Natural killer cell (primary cell): ENCODE results near the gene PHF23. TPM values are rescaled to one million over a fixed set of nuclear protein-coding genes. Genes with fewer than 3 reads are reported as not detected.

ENCODE experiments used
- ATAC-seq, 3 donors: fragments of 150-1000 bp in 2 of 3; fragments of 200-7000 bp in 1 of 3; cut with Tn5 transposase; 1 replicate in 1 of 3; 2 replicates in 2 of 3; pipeline ENCODE4 v1.10.0; 2021; ENCODE audit warnings: mild to moderate bottlenecking in 2 of 3, moderate library complexity in 2 of 3
- DNase-seq, 2 donors: peaks; one replicate each; pipeline versions ENCODE4 v3.0.0 to v3.0.0-alpha.2; 2013 to 2021; ENCODE audit warnings: mixed read lengths in 1 of 2
- H3K27ac ChIP-seq: one replicate; pipeline ENCODE4 v1.5.1; 2013; ENCODE audit warnings: mild to moderate bottlenecking, low read length
- H3K27me3 ChIP-seq: one replicate; pipeline ENCODE4 v1.6.1; 2013; ENCODE audit warnings: low read length; ENCODE audit not compliant: control insufficient read depth, insufficient read depth
- H3K36me3 ChIP-seq: one replicate; pipeline ENCODE4 v1.6.1; 2013; ENCODE audit warnings: low read length; ENCODE audit not compliant: control insufficient read depth, insufficient read depth
- H3K4me1 ChIP-seq: one replicate; pipeline ENCODE4 v1.6.1; 2013; ENCODE audit warnings: low read length; ENCODE audit not compliant: control insufficient read depth, insufficient read depth
- H3K4me3 ChIP-seq: one replicate; pipeline ENCODE4 v1.5.1; 2013; ENCODE audit warnings: low read length
- H3K9me3 ChIP-seq: one replicate; pipeline ENCODE4 v1.6.1; 2013; ENCODE audit warnings: low read length; ENCODE audit not compliant: control insufficient read depth, insufficient read depth
- H3K27ac Mint-ChIP-seq, 2 donors: one replicate each; pipeline ENCODE4 v1.8.0; 2022; ENCODE audit warnings: mild to moderate bottlenecking in 2 of 2, mixed read lengths in 2 of 2, moderate library complexity in 1 of 2
- H3K27me3 Mint-ChIP-seq, 2 donors: one replicate each; pipeline ENCODE4 v1.8.0; 2022; ENCODE audit warnings: low read depth in 2 of 2, mixed read lengths in 2 of 2
- H3K36me3 Mint-ChIP-seq: one replicate; pipeline ENCODE4 v1.8.0; 2022; ENCODE audit warnings: mixed read lengths
- H3K4me1 Mint-ChIP-seq, 2 donors: one replicate each; pipeline ENCODE4 v1.8.0; 2022; ENCODE audit warnings: mixed read lengths in 2 of 2
- H3K4me3 Mint-ChIP-seq: one replicate; pipeline ENCODE4 v1.8.0; 2022; ENCODE audit warnings: mild to moderate bottlenecking, moderate library complexity, mixed read lengths
- H3K9me3 Mint-ChIP-seq, 2 donors: one replicate each; pipeline ENCODE4 v1.8.0; 2022; ENCODE audit warnings: mixed read lengths in 2 of 2
- WGBS: methylation state at CpG from one replicate; pipeline ENCODE4 v1.1.7; 2013; ENCODE audit warnings: missing lambda C conversion rate; ENCODE audit not compliant: insufficient coverage; 5-methylcytosine and 5-hydroxymethylcytosine counted together
- intact Hi-C: fragments of 100-400 bp; cut with micrococcal nuclease; formaldehyde crosslinking; loops from one replicate; pipeline ENCODE4 v1.14.2; 2022
- total RNA-seq, 4 donors: library from RNA; stranded (reverse); fragments of 120-200 nt in 1 of 4; gene quantifications; one replicate each; pipeline versions ENCODE4 v1.2.3 to v1.2.4, GENCODE V29; 2013 to 2022
- TF ChIP-seq, protein P1 (sequence below): fragments of 200-600 bp; IDR thresholded peaks from one replicate; pipeline ENCODE4 v1.8.0; 2022; ENCODE audit warnings: antibody characterized with exemption

PHF23 gene
- total RNA-seq, 3 donors from 2014 or later (not counting 1 experiment from before 2014, with no cell fraction given): 19.3 to 32.3 (median 20.8) TPM

DNA sequence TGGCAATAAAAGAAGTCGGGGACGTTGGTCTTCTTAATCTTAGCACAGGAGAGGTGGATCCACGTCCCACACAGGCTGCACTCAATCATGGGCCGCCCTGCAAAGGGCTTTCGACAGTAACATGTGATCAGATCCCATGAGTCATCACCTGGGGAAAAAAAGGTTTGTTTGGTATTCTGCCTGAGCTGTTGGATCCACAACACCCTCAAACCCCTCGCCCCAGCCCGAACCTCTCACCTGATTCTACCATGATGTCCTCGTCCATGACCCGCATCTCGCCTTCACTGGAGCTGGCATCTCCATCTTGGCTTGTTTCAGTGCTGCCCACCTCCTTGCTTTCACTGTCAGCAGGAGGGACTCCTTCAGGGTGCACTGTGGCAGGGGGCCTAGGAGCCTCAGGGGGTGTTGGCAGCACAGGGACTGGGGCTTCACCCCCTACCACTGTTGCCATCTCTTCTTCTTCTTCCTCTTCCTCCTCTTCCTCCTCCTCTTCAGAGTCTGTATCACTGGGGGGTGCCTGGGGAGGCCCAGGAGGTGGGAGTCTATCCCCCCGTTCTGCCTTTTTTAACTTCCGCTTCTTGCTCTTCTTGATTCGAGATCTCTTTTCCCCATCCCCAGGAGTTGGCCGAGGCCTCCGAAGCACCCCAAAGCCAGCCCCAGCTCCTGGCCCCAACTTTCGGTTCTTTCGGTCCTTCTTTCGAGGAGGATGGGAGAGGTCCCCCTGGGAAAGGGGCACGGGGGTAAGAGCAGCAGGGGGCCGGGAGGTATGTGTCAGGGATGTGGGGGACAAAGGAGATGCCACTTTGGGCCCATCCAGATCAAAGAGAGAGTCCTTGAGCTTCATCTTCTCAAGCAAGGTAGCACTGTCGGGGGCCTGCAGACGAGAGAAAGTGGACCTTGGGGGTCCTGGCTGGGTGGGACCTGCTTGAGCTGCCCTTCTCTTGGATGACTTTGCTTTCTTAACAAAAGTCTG, 3.3 kb downstream of the PHF23 start:
- Mint-ChIP-seq H3K4me3 (peak overlapping the region; percentile 58), H3K27ac (peak overlapping the region; percentile 97 to 99), H3K4me1 (peaks cover 54 to 75% of the 10 kb centered on the region in 2 donors), H3K27me3 (no peaks in the 10 kb centered on the region), H3K36me3 (no peaks in the 10 kb centered on the region), H3K9me3 (no peaks in the 10 kb centered on the region)
- no peak overlapping the region for H3K27ac ChIP-seq
- no peaks in the 10 kb centered on the region for H3K9me3 ChIP-seq
- TF ChIP-seq, protein P1, sequence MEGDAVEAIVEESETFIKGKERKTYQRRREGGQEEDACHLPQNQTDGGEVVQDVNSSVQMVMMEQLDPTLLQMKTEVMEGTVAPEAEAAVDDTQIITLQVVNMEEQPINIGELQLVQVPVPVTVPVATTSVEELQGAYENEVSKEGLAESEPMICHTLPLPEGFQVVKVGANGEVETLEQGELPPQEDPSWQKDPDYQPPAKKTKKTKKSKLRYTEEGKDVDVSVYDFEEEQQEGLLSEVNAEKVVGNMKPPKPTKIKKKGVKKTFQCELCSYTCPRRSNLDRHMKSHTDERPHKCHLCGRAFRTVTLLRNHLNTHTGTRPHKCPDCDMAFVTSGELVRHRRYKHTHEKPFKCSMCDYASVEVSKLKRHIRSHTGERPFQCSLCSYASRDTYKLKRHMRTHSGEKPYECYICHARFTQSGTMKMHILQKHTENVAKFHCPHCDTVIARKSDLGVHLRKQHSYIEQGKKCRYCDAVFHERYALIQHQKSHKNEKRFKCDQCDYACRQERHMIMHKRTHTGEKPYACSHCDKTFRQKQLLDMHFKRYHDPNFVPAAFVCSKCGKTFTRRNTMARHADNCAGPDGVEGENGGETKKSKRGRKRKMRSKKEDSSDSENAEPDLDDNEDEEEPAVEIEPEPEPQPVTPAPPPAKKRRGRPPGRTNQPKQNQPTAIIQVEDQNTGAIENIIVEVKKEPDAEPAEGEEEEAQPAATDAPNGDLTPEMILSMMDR: no peak
- WGBS: 90% methylated on average over 22 of the region's 22 CpGs
- no peak overlapping the region for H3K4me3 ChIP-seq
- DNase-seq: no peak
- ATAC-seq: no peak
- intact Hi-C loops: loop anchor here (2.0 kb wide), 1 partner anchor 21 kb away; no protein-coding TSS in a partner anchor
- H3K4me1 ChIP-seq: peaks cover 50% of the 10 kb centered on the region
- no peaks in the 10 kb centered on the region for H3K27me3 ChIP-seq
- peaks cover 24% of the 10 kb centered on the region for H3K36me3 ChIP-seq

DNA sequence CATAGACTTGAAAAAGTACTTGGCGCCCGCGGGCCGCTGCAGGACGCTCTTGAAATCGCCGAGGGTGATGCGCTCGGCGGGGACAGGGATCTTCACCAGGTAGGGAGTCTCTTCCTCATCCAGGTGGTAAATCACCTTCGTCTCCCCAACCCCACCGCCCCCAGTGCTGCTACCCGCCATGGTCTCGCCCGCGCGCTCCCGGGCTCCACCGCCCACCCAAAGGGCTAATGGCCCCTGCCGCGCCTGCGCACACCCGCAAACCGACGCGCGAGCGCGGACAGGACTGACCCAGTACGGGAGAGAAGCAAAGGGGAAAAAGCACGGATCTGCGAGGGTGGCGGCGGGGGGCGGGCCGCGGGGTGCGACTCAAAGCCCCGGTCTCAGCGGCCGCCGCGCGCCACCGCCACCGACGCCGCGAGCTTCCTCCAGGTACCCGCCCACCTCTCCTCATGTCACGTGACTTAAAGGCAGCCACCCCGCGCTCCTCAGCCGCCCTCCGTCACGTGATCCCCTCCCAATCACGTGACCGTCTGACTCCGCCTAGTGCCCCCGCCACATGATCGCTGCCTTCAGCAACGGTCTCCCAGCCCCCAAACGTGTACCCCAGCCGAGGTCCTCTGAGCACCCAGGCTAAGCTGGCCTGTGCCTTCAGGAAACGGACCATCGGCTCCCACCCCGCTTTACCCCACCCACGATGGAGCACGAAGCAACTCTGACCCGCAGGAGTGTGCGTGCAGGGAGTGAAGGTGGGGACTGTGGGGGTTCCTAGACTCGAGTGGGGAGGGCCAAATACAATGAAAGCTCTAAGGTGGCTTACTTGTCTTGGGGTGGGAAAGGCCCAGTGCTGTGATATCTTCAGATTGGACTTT, 4.9 kb downstream of the PHF23 start, which contains the start of gene DVL2:
Gene DVL2, minus strand, starts transcription at position 435 of the 869 bp plus-strand sequence. Its CDS starts 255 bp downstream, at position 180.
- Mint-ChIP-seq H3K27ac (peak within 1 kb of the TSS; percentile 92 to 97), H3K4me1 (peaks cover 40 to 69% of the 10 kb centered on the region in 2 donors), H3K36me3 (no peaks in the 10 kb centered on the region), H3K4me3 (peak within 1 kb of the TSS; percentile 88), H3K27me3 (no peaks in the 10 kb centered on the region), H3K9me3 (no peaks in the 10 kb centered on the region)
- Histone ChIP-seq H3K27me3 (no peaks in the 10 kb centered on the region), H3K9me3 (no peaks in the 10 kb centered on the region), H3K4me1 (peaks cover 37% of the 10 kb centered on the region), H3K36me3 (peaks cover 26% of the 10 kb centered on the region), H3K4me3 (peak within 1 kb of the TSS; percentile 90), H3K27ac (peak within 1 kb of the TSS; percentile 63)
- ATAC-seq (peak; percentile 55 to 77 (median 73)), DNase-seq (peak; percentile 92 to 97)
- TF ChIP-seq, protein P1: no peak
- WGBS: under 1% methylated on average over 72 of the region's 72 CpGs
- intact Hi-C loops: loop anchor here (2.0 to 5.0 kb wide), 2 partner anchors 20 to 903 kb away; no protein-coding TSS in a partner anchor

DNA sequence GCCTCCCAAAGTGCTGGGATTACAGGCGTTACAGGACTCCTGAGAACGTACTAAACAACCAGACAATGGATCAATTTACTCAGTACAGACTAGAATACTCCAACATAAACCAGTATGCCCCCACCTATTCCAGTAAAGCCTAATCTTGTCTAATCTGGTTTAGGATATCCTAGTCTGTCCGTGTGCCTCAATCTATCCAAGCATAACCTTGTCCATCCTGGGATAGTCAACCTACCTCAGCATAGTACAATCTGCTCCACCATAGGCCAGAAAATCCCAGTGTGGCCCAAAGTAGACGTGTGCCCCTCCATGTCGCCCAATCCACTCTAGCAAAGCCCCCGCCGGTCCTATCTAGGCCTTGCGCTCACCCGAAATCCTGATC, 5.6 kb downstream of the PHF23 start:
- H3K9me3 Mint-ChIP-seq: no peaks in the 10 kb centered on the region
- Histone ChIP-seq H3K4me3 (peak overlapping the region; percentile 90), H3K27ac (peak overlapping the region; percentile 63), H3K4me1 (peaks cover 37% of the 10 kb centered on the region), H3K36me3 (peaks cover 31% of the 10 kb centered on the region), H3K27me3 (no peaks in the 10 kb centered on the region), H3K9me3 (no peaks in the 10 kb centered on the region)
- H3K4me1 Mint-ChIP-seq: peaks cover 40 to 66% of the 10 kb centered on the region in 2 donors
- H3K27me3 Mint-ChIP-seq: no peaks in the 10 kb centered on the region
- DNase-seq (no peak), ATAC-seq (no peak)
- H3K36me3 Mint-ChIP-seq: no peaks in the 10 kb centered on the region
- intact Hi-C loops: loop anchor here (2.0 to 5.0 kb wide), 2 partner anchors 19 to 904 kb away; no protein-coding TSS in a partner anchor
- TF ChIP-seq, protein P1: no peak
- peak overlapping the region; percentile 92 to 97 for H3K27ac Mint-ChIP-seq
- H3K4me3 Mint-ChIP-seq: peak overlapping the region; percentile 88
- WGBS: 5% methylated on average over 9 of the region's 9 CpGs
